K562 (cell line): ENCODE data around the gene SMCP. TPM values are rescaled to one million over a fixed set of nuclear protein-coding genes. Genes with fewer than 3 reads are reported as not detected.

Experiments used
- ATAC-seq: fragments of 200-7000 bp; cut with Tn5 transposase; 3 replicates; pipeline ENCODE4 v1.9.1; 2020; ENCODE audit warnings: moderate library complexity
- Bru-seq: library from RNA; stranded (reverse); fragments of 400-500 nt; gene quantifications from one replicate; lab custom pipeline; 2021; lab: Mats Ljungman, UMichigan
- BruChase-seq, 2 experiments: library from RNA; stranded (reverse); fragments of 400-500 nt; gene quantifications; one replicate each; lab custom pipeline; 2021; lab: Mats Ljungman, UMichigan
- BruUV-seq: library from RNA; stranded (reverse); fragments of 400-500 nt; replicated peaks from 2 replicates; lab custom pipeline; 2021; lab: Mats Ljungman, UMichigan
- CTCF ChIA-PET: fragments of 300-600 bp; formaldehyde crosslinking; extraction: SDS; loops from one replicate; lab custom pipeline; 2021; ENCODE audit warnings: low intra/inter-chr PET ratio; lab: Yijun Ruan, JAX
- POLR2A ChIA-PET: fragments of 300-600, 350-650 bp; sonication (Branson Sonifier 250); formaldehyde crosslinking; extraction: SDS; loops from one replicate; lab custom pipeline; 2021; ENCODE audit warnings: antibody characterized with exemption, inconsistent platforms; lab: Yijun Ruan, JAX
- DNase-seq, 4 experiments: peaks; one replicate each; pipeline versions ENCODE4 v3.0.0 to v3.0.0-alpha.2; 2011 to 2018; ENCODE audit warnings: low spot score in 3 of 4, mixed read lengths in 3 of 4; ENCODE audit errors: extremely low read depth in 1 of 4
- FAIRE-seq: peaks from 2 replicates; lab custom pipeline; 2011; peaks lifted over from hg19 to GRCh38; lab: Jason Lieb, UNC
- H2AFZ ChIP-seq: 2 replicates; pipeline ENCODE4 v1.6.0; 2011; ENCODE audit warnings: low read depth, low read length, control low read depth, inconsistent platforms
- H3K27ac ChIP-seq: fragments of 200-600 bp; 3 replicates; pipeline ENCODE4 v1.8.0; 2011; ENCODE audit warnings: low read depth, mild to moderate bottlenecking, control low read depth, inconsistent platforms, low read length, moderate library complexity, mixed read lengths; ENCODE audit errors: extremely low read depth
- H3K27me3 ChIP-seq, 2 experiments: fragments of 300-600 bp in 1 of 2; 2 replicates in 1 of 2; 3 replicates in 1 of 2; pipeline versions ENCODE4 v1.6.0 to v1.8.0; 2011; ENCODE audit warnings: inconsistent platforms in 2 of 2, low read length in 2 of 2, mild to moderate bottlenecking in 1 of 2, mixed read lengths in 1 of 2, moderate library complexity in 1 of 2; ENCODE audit not compliant: control insufficient read depth in 2 of 2, insufficient read depth in 2 of 2
- H3K36me3 ChIP-seq: fragments of 300-600 bp; 3 replicates; pipeline ENCODE4 v1.8.0; 2011; ENCODE audit warnings: mild to moderate bottlenecking, low read length, inconsistent platforms; ENCODE audit not compliant: control insufficient read depth, insufficient read depth
- H3K4me1 ChIP-seq, 2 experiments: fragments of 200-600 bp in 1 of 2; replicated peaks in 1 of 2; 2 replicates in 1 of 2; 3 replicates in 1 of 2; pipeline versions ENCODE4 v1.5.1 to v1.8.0; 2011; ENCODE audit warnings: inconsistent platforms in 2 of 2, low read length in 2 of 2, mild to moderate bottlenecking in 1 of 2, mixed read lengths in 1 of 2, moderate library complexity in 1 of 2; ENCODE audit not compliant: control insufficient read depth in 2 of 2, insufficient read depth in 2 of 2
- H3K4me2 ChIP-seq: 2 replicates; pipeline ENCODE4 v1.6.1; 2011; ENCODE audit warnings: low read length, control low read depth, inconsistent platforms, mixed read lengths; ENCODE audit not compliant: insufficient read depth
- H3K4me3 ChIP-seq: fragments of 200-600 bp; sonication (generic), shearing (Covaris generic); 2 replicates; pipeline ENCODE4 v1.5.1; 2016; ENCODE audit warnings: control low read depth, inconsistent platforms
- H3K79me2 ChIP-seq: fragments of 200-600 bp; 3 replicates; pipeline ENCODE4 v1.8.0; 2011; ENCODE audit warnings: low read length, inconsistent platforms; ENCODE audit not compliant: control insufficient read depth, insufficient read depth
- H3K9ac ChIP-seq, 2 experiments: 2 replicates each; pipeline versions ENCODE4 v1.6.0 to v1.6.1; 2011; ENCODE audit warnings: low read depth in 2 of 2, low read length in 2 of 2, control low read depth in 1 of 2, inconsistent platforms in 1 of 2, mild to moderate bottlenecking in 1 of 2, mixed read lengths in 1 of 2; ENCODE audit not compliant: insufficient read depth in 1 of 2
- H3K9me1 ChIP-seq: one replicate; pipeline ENCODE4 v1.6.0; 2011; ENCODE audit warnings: inconsistent platforms, mild to moderate bottlenecking, low read length, moderate library complexity; ENCODE audit not compliant: control insufficient read depth, insufficient read depth
- H3K9me3 ChIP-seq: replicated peaks from 2 replicates; pipeline ENCODE4 v1.5.1; 2011; ENCODE audit warnings: low read depth, low read length, inconsistent platforms; ENCODE audit not compliant: control insufficient read depth, insufficient read depth
- H4K20me1 ChIP-seq: replicated peaks from 2 replicates; pipeline ENCODE4 v1.6.1; 2011; ENCODE audit warnings: low read length, inconsistent platforms, mixed read lengths; ENCODE audit not compliant: control insufficient read depth, insufficient read depth
- CC2D1A ChIP-seq: fragments of 450-650 bp; IDR thresholded peaks from 2 replicates; pipeline ENCODE4 v1.6.1; 2017; ENCODE audit warnings: mild to moderate bottlenecking
- CTCF ChIP-seq, 3 experiments: IDR thresholded peaks in 2 of 3; conservative IDR thresholded peaks in 1 of 3; 2 replicates each; pipeline ENCODE4 v1.5.1; 2011 to 2012; ENCODE audit warnings: low read length in 3 of 3, mild to moderate bottlenecking in 3 of 3, control low read depth in 2 of 3, improper control_type of control experiment in 1 of 3, inconsistent platforms in 1 of 3, low read depth in 1 of 3, mixed read lengths in 1 of 3, moderate library complexity in 1 of 3; ENCODE audit not compliant: insufficient read depth in 2 of 3
- DEAF1 ChIP-seq: fragments of 450-650 bp; formaldehyde crosslinking; IDR thresholded peaks from 2 replicates; pipeline ENCODE4 v1.4.0; 2020; ENCODE audit warnings: mild to moderate bottlenecking, moderate library complexity
- GATAD2A ChIP-seq: fragments of 450-650 bp; IDR thresholded peaks from 2 replicates; pipeline ENCODE4 v1.6.1; 2017
- GTF3C2 ChIP-seq: IDR thresholded peaks from 3 replicates; pipeline ENCODE4 v1.6.1; 2011; ENCODE audit warnings: borderline replicate concordance, mild to moderate bottlenecking, moderate library complexity; ENCODE audit not compliant: insufficient read length; ENCODE audit errors: extremely low read depth
- WGBS: fragments of 100-300 bp; shearing (Covaris generic); methylation state at CpG from one replicate; pipeline ENCODE4 v1.1.6; 2016; ENCODE audit warnings: low coverage, mixed read lengths; ENCODE audit not compliant: insufficient coverage; ENCODE audit errors: missing lambda C conversion rate; 5-methylcytosine and 5-hydroxymethylcytosine counted together
- in situ Hi-C: fragments of 300-500 bp; cut with MboI; formaldehyde crosslinking; loops from 4 replicates; pipeline ENCODE4 v1.15.0; 2018; ENCODE audit warnings: inconsistent platforms, mixed read lengths
- intact Hi-C: fragments of 100-400 bp; cut with micrococcal nuclease; formaldehyde crosslinking; loops from 2 replicates; pipeline ENCODE4 v1.14.2; 2022
- long read RNA-seq, 3 experiments: library from polyadenylated mRNA in 2 of 3; library from RNA in 1 of 3; unstranded in 2 of 3; stranded (forward) in 1 of 3; transcript quantifications; one replicate each; pipeline ENCODE4 v2.0.0, GENCODE V29; 2019 to 2022
- polyA minus RNA-seq, 3 experiments: library from RNA; depleted of rRNA, polyadenylated mRNA; stranded (reverse); fragments of >200 nt; gene quantifications; 2 replicates each; pipeline ENCODE4 v1.2.3, GENCODE V29; 2011
- polyA plus RNA-seq, 8 experiments: library from polyadenylated mRNA; depleted of rRNA in 4 of 8; stranded (reverse) in 5 of 8; unstranded in 3 of 8; fragments of >200 nt; fragmentation: Nextera tagmentation in 2 of 8; fragmentation: Illumina TruSeq in 1 of 8; extraction: Ambion mirVana in 2 of 8; extraction: Trizol in 1 of 8; gene quantifications; 2 replicates each; pipeline versions ENCODE4 v1.2.1 to v1.2.3, GENCODE V29; 2011 to 2014; ENCODE audit warnings: inconsistent platforms in 1 of 8, missing spikeins in 1 of 8
- total RNA-seq, 7 experiments: library from RNA; depleted of rRNA in 6 of 7; stranded (reverse); fragments of >200 nt in 6 of 7; fragmentation: Illumina TruSeq in 2 of 7; extraction: Trizol in 2 of 7; gene quantifications; 2 replicates each; pipeline versions ENCODE4 v1.2.1 to v1.2.3, GENCODE V29; 2011 to 2021; ENCODE audit warnings: low replicate concordance in 1 of 7

SMCP gene
- total RNA-seq (2011; cell fraction: chromatin; rRNA removed; ENCODE audit: low replicate concordance): not detected in 2 replicates
- total RNA-seq (2011; cell fraction: nucleolus; rRNA removed): not detected in 2 replicates
- not detected in 2 replicates for total RNA-seq (2011; cell fraction: nucleoplasm; rRNA removed)
- total RNA-seq (2014; rRNA removed) (not detected in 2 replicates), total RNA-seq (2014; rRNA removed; fragmentation: Illumina TruSeq; extraction: Trizol) (not detected in 2 replicates), total RNA-seq (2015; rRNA removed; fragmentation: Illumina TruSeq; extraction: Trizol) (not detected in 2 replicates), total RNA-seq (2021) (not detected in 2 replicates), polyA plus RNA-seq (2011; rRNA removed) (not detected in 2 replicates), polyA plus RNA-seq (2014; fragmentation: Illumina TruSeq; extraction: Trizol) (not detected in 2 replicates), polyA plus RNA-seq (2014; fragmentation: Nextera tagmentation; extraction: Ambion mirVana) (not detected), polyA plus RNA-seq (2014; rRNA removed) (not detected in 2 replicates), polyA minus RNA-seq (2011; rRNA and poly(A)+ RNA removed) (not detected in 2 replicates), Bru-seq, nascent RNA (not detected), BruChase-seq, experiment 1, labeled RNA remaining after a 2-hour chase (not detected), BruChase-seq, experiment 2, labeled RNA remaining after a 6-hour chase (not detected)
- not detected in 2 replicates for polyA plus RNA-seq (2011; cell fraction: cytosol; rRNA removed)
- polyA plus RNA-seq (2011; cell fraction: nucleus; rRNA removed): not detected in 2 replicates
- not detected in 2 replicates for polyA plus RNA-seq (2012)
- not detected in 2 replicates for polyA minus RNA-seq (2011; cell fraction: cytosol; rRNA and poly(A)+ RNA removed)
- not detected in 2 replicates for polyA minus RNA-seq (2011; cell fraction: nucleus; rRNA and poly(A)+ RNA removed)
- long read RNA-seq, experiment 1: 0 reads
- long read RNA-seq, experiment 2: 0 reads
- long read RNA-seq, experiment 3: 0 reads

- Histone ChIP-seq H3K79me2 (no peaks in the 10 kb centered on the region), H3K4me1 (no peaks in the 10 kb centered on the region), H3K36me3 (no peaks in the 10 kb centered on the region), H3K9me3 (no peaks in the 10 kb centered on the region), H3K4me3 (no peak within 1 kb of the TSS), H3K9me1 (no peaks in the 10 kb centered on the region), H3K9ac (no peak within 1 kb of the TSS), H4K20me1 (no peaks in the 10 kb centered on the region), H3K4me2 (no peak within 1 kb of the TSS), H3K27me3 (peaks cover 0 to 3% of the 10 kb centered on the region in 2 experiments; a peak in 1 of 5 replicates), H2AFZ (no peak within 1 kb of the TSS), H3K27ac (no peak within 1 kb of the TSS)
- FAIRE-seq (no peak), ATAC-seq (no peak), DNase-seq (peak; percentile 14 to 56 (median 26))
- in situ Hi-C loops: loop anchor here (10.0 kb wide), 2 partner anchors 317 to 347 kb away; no protein-coding TSS in a partner anchor
- intact Hi-C loops: loop anchor here (5.0 to 10.0 kb wide), 2 partner anchors 39 to 347 kb away; no protein-coding TSS in a partner anchor
- 0% methylated on average over 1 of the region's 1 CpG for WGBS
- BruUV-seq: no TSS peak
- ChIA-PET CTCF (interaction anchor here (1.1 kb wide), 1 partner anchor 225 kb away, joined by 3 read pairs; no protein-coding TSS in a partner anchor), POLR2A (interaction anchor here (0.6 kb wide), 1 partner anchor 297 kb away, joined by 3 read pairs; no protein-coding TSS in a partner anchor)
- TF ChIP-seq CTCF (IDR thresholded peaks at IDR 0.05 in 2 of 3, conservative IDR thresholded peaks at IDR 0.05 in 1 of 3; ENCODE audit: insufficient read depth in 2 of 3, low read depth in 1 of 3, low read length in 3 of 3): peak; percentile 40 to 56 (median 49); a peak in 5 of 6 replicates
- TF ChIP-seq CC2D1A: no peak
- no peak for TF ChIP-seq DEAF1 (CRISPR knock-in tag)
- no peak for TF ChIP-seq GATAD2A
- TF ChIP-seq GTF3C2: no peak
Measured at GRCh38 chr1:152878042-152878441, at the start of gene SMCP. Gene SMCP, plus strand, starts transcription at chr1:152878322. Its CDS starts 6,101 bp downstream, at chr1:152884423.
